HG03378 (cell line): ENCODE measurements around the gene SLC4A7.

Experiments used
- ATAC-seq: cut with Tn5 transposase; IDR thresholded peaks from one replicate; pipeline ENCODE4 v1.9.1; 2021; ENCODE audit warnings: mild to moderate bottlenecking, moderate library complexity; ENCODE audit not compliant: unreplicated experiment

Gene SLC4A7

GRCh38 chr3:27368831-27369607 lies 115.2 kb downstream of the SLC4A7 start, which contains the start of gene NEK10:
NEK10 (minus strand) TSS chr3:27369383; CDS start chr3:27352882, 16,501 bp downstream.
- peak; percentile 100 for ATAC-seq

- ATAC-seq: no peak
Measured at GRCh38 chr3:27366062-27366591, 118.1 kb downstream of the SLC4A7 start.

- ATAC-seq: peak; percentile 62
Measured at GRCh38 chr3:27360113-27361078, 123.8 kb downstream of the SLC4A7 start.

GRCh38 chr3:27358372-27358771 lies 125.8 kb downstream of the SLC4A7 start:
- no peak for ATAC-seq

GRCh38 chr3:27357665-27358258 lies 126.4 kb downstream of the SLC4A7 start:
- ATAC-seq: peak; percentile 85

- no peak for ATAC-seq
Measured at GRCh38 chr3:27356976-27357375, 127.2 kb downstream of the SLC4A7 start.

- ATAC-seq: no peak
Measured at GRCh38 chr3:27354588-27355203, 129.5 kb downstream of the SLC4A7 start.

GRCh38 chr3:27354161-27354560 lies 130.0 kb downstream of the SLC4A7 start:
- no peak for ATAC-seq

- no peak for ATAC-seq
Measured at GRCh38 chr3:27353221-27353620, 131.0 kb downstream of the SLC4A7 start.

- ATAC-seq: no peak
Measured at GRCh38 chr3:27352047-27352446, 132.1 kb downstream of the SLC4A7 start.

GRCh38 chr3:27349832-27350231 lies 134.4 kb downstream of the SLC4A7 start:
- peak; percentile 64 for ATAC-seq

GRCh38 chr3:27345959-27346865 lies 138.0 kb downstream of the SLC4A7 start:
- no peak for ATAC-seq

GRCh38 chr3:27345493-27345892 lies 138.7 kb downstream of the SLC4A7 start:
- ATAC-seq: no peak

GRCh38 chr3:27345045-27345444 lies 139.1 kb downstream of the SLC4A7 start:
- ATAC-seq: no peak

GRCh38 chr3:27344192-27344591 lies 140.0 kb downstream of the SLC4A7 start:
- no peak for ATAC-seq

- no peak for ATAC-seq
Measured at GRCh38 chr3:27342267-27342666, 141.9 kb downstream of the SLC4A7 start.

- ATAC-seq: peak; percentile 82
Measured at GRCh38 chr3:27340534-27340933, 143.7 kb downstream of the SLC4A7 start.

- no peak for ATAC-seq
Measured at GRCh38 chr3:27335571-27335970, 148.6 kb downstream of the SLC4A7 start.

GRCh38 chr3:27333843-27334242 lies 150.3 kb downstream of the SLC4A7 start:
- ATAC-seq: no peak
